ENCODE data around the gene SEPTIN2. TPM values are rescaled to one million over a fixed set of nuclear protein-coding genes. Genes with fewer than 3 reads are reported as not detected.

SEPTIN2 gene
- total RNA-seq (2021) (347 to 354 TPM (median 353 TPM) in 3 replicates), Bru-seq, nascent RNA (percentile 96 among the genes with signal in this experiment)
- long read RNA-seq, experiment 1, transcript SEPT2-208 (12 exons, 3,267 nt), result minor isoform, 32 of 2,933 reads
- long read RNA-seq, experiment 1, transcript SEPT2-204 (13 exons, 3,701 nt), result minor isoform, 141 of 2,933 reads
- long read RNA-seq, experiment 1, transcript SEPT2-206 (14 exons, 3,333 nt), result minor isoform, 9 of 2,933 reads
- long read RNA-seq, experiment 1, transcript SEPT2-203 (13 exons, 3,315 nt), result major isoform, 1,939 of 2,933 reads
- long read RNA-seq, experiment 1, partial matches to known transcripts, result 199 of 2,933 reads
- long read RNA-seq, experiment 1, other reads (novel, unspliced or antisense), result 608 of 2,933 reads
- long read RNA-seq, experiment 2, transcript SEPT2-204 (13 exons, 3,701 nt), result minor isoform, 15 of 474 reads
- long read RNA-seq, experiment 2, transcript SEPT2-203 (13 exons, 3,315 nt), result major isoform, 99 of 474 reads
- long read RNA-seq, experiment 2, partial matches to known transcripts, result 169 of 474 reads
- long read RNA-seq, experiment 2, other reads (novel, unspliced or antisense), result 185 of 474 reads
- long read RNA-seq, experiment 3, transcript SEPT2-208 (12 exons, 3,267 nt), result minor isoform, 7 of 1,175 reads
- long read RNA-seq, experiment 3, transcript SEPT2-223 (2 exons, 801 nt), result minor isoform, 9 of 1,175 reads
- long read RNA-seq, experiment 3, transcript SEPT2-203 (13 exons, 3,315 nt), result major isoform, 546 of 1,175 reads
- long read RNA-seq, experiment 3, transcript SEPT2-204 (13 exons, 3,701 nt), result minor isoform, 44 of 1,175 reads
- long read RNA-seq, experiment 3, partial matches to known transcripts, result 466 of 1,175 reads
- long read RNA-seq, experiment 3, other reads (novel, unspliced or antisense), result 97 of 1,175 reads

DNA sequence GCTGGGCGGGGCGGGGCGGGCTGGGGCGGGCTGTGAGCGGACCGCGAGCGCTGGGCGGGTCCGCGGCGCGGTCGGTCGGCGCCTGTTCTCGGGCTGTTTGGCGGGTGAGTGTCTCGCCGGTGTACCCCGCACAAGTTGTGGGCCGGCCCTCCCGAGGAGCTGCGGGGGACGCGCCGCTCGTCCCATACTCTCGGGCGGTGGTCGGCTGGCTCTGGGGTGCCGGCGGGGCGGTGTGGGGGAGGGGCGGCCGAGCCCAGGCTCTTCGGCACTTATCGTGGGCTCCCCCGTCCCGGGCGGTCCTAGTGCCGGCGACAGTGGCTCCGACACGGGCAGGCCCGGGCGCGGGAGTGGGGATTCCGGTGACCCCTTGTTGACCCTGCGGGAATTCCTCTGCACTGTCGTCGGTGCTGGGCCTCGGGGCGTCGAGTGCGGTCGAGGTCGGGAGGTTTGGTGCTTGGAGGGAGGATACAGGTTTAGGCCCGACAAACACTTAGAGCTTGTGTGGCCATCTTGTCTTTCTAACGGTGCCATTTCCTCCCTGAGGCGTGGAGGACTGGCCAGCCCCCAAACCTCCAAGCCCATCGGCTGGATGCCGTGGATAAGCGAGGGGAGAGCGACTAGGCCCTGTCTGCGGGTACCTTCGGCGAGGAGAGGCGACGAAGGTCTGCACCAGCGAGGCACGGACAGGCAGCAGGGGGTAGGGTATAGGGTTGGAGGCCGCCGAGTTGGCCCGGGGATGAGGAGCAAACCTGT, at the start of gene SEPTIN2:
Gene SEPTIN2 (plus strand): TSS at position 47 of the 753 bp plus-strand sequence. CDS start 8,308 bp downstream, outside the sequence.
- H3K4me1 Mint-ChIP-seq, result peaks cover 65% of the 10 kb centered on the region
- no peaks in the 10 kb centered on the region for H3K9me3 Mint-ChIP-seq
- ATAC-seq (peak; percentile 15), DNase-seq (ENCODE audit: low spot score) (no peak)
- H3K4me3 Mint-ChIP-seq, result peak within 1 kb of the TSS; percentile 99
- CTCF ChIA-PET, result interaction anchor here (1.0 to 1.6 kb wide), 3 partner anchors 136 to 401 kb away, joined by 3 to 4 read pairs (median 4); partner anchors contain the start of gene PASK
- H3K27ac Mint-ChIP-seq, result peak within 1 kb of the TSS; percentile 100
- H3K36me3 Mint-ChIP-seq, result peaks cover 13% of the 10 kb centered on the region
- POLR2A ChIA-PET, result interaction anchor here (0.5 to 1.0 kb wide), 4 partner anchors 13 to 176 kb away, joined by 3 to 4 read pairs (median 3); partner anchors contain the start of gene PASK
- TF ChIP-seq KAT7 (CRISPR knock-in tag; IDR thresholded peaks at IDR 0.05; ENCODE audit: borderline replicate concordance), result peak; percentile 39; the same call in 1 of the 2 replicates
- TF ChIP-seq, protein P1, sequence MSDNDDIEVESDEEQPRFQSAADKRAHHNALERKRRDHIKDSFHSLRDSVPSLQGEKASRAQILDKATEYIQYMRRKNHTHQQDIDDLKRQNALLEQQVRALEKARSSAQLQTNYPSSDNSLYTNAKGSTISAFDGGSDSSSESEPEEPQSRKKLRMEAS (CRISPR knock-in tag; IDR thresholded peaks at IDR 0.05), result peak; percentile 6; the same call in 1 of the 2 replicates
- TF ChIP-seq ZBTB21 (CRISPR knock-in tag; IDR thresholded peaks at IDR 0.05; ENCODE audit: borderline replicate concordance), result peak; percentile 37; the same call in 1 of the 2 replicates
- 0 out of 2 replicates have a peak, but pooled peaks have one; percentile 69 for TF ChIP-seq ESRRA (CRISPR knock-in tag; IDR thresholded peaks at IDR 0.05; ENCODE audit: borderline replicate concordance)
- TF ChIP-seq, protein P2, sequence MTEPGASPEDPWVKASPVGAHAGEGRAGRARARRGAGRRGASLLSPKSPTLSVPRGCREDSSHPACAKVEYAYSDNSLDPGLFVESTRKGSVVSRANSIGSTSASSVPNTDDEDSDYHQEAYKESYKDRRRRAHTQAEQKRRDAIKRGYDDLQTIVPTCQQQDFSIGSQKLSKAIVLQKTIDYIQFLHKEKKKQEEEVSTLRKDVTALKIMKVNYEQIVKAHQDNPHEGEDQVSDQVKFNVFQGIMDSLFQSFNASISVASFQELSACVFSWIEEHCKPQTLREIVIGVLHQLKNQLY (CRISPR knock-in tag; IDR thresholded peaks at IDR 0.05), result no peak
- no peak for TF ChIP-seq NR2C2 (CRISPR knock-in tag; IDR thresholded peaks at IDR 0.05)
- TF ChIP-seq, protein P3, sequence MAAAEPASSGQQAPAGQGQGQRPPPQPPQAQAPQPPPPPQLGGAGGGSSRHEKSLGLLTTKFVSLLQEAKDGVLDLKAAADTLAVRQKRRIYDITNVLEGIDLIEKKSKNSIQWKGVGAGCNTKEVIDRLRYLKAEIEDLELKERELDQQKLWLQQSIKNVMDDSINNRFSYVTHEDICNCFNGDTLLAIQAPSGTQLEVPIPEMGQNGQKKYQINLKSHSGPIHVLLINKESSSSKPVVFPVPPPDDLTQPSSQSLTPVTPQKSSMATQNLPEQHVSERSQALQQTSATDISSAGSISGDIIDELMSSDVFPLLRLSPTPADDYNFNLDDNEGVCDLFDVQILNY (CRISPR knock-in tag; IDR thresholded peaks at IDR 0.05), result 0 out of 2 replicates have a peak, but pooled peaks have one; percentile 8
- TF ChIP-seq SP1 (CRISPR knock-in tag; conservative IDR thresholded peaks at IDR 0.05), result peak; percentile 62; the same call in 1 of the 2 replicates
- TF ChIP-seq SMAD4 (CRISPR knock-in tag; IDR thresholded peaks at IDR 0.05), result no peak
- TF ChIP-seq TP53 (CRISPR knock-in tag; IDR thresholded peaks at IDR 0.05), result peak; percentile 50; the same call in 1 of the 2 replicates
- TF ChIP-seq, protein P4, sequence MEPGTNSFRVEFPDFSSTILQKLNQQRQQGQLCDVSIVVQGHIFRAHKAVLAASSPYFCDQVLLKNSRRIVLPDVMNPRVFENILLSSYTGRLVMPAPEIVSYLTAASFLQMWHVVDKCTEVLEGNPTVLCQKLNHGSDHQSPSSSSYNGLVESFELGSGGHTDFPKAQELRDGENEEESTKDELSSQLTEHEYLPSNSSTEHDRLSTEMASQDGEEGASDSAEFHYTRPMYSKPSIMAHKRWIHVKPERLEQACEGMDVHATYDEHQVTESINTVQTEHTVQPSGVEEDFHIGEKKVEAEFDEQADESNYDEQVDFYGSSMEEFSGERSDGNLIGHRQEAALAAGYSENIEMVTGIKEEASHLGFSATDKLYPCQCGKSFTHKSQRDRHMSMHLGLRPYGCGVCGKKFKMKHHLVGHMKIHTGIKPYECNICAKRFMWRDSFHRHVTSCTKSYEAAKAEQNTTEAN (CRISPR knock-in tag; IDR thresholded peaks at IDR 0.05), result peak; percentile 60; the same call in 1 of the 2 replicates
- TF ChIP-seq NR1H2 (CRISPR knock-in tag; IDR thresholded peaks at IDR 0.05), result peak; percentile 67; the same call in 1 of the 2 replicates
- no peak for TF ChIP-seq ZNF423 (CRISPR knock-in tag; IDR thresholded peaks at IDR 0.05)
- TF ChIP-seq, protein P5, sequence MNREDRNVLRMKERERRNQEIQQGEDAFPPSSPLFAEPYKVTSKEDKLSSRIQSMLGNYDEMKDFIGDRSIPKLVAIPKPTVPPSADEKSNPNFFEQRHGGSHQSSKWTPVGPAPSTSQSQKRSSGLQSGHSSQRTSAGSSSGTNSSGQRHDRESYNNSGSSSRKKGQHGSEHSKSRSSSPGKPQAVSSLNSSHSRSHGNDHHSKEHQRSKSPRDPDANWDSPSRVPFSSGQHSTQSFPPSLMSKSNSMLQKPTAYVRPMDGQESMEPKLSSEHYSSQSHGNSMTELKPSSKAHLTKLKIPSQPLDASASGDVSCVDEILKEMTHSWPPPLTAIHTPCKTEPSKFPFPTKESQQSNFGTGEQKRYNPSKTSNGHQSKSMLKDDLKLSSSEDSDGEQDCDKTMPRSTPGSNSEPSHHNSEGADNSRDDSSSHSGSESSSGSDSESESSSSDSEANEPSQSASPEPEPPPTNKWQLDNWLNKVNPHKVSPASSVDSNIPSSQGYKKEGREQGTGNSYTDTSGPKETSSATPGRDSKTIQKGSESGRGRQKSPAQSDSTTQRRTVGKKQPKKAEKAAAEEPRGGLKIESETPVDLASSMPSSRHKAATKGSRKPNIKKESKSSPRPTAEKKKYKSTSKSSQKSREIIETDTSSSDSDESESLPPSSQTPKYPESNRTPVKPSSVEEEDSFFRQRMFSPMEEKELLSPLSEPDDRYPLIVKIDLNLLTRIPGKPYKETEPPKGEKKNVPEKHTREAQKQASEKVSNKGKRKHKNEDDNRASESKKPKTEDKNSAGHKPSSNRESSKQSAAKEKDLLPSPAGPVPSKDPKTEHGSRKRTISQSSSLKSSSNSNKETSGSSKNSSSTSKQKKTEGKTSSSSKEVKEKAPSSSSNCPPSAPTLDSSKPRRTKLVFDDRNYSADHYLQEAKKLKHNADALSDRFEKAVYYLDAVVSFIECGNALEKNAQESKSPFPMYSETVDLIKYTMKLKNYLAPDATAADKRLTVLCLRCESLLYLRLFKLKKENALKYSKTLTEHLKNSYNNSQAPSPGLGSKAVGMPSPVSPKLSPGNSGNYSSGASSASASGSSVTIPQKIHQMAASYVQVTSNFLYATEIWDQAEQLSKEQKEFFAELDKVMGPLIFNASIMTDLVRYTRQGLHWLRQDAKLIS (CRISPR knock-in tag; IDR thresholded peaks at IDR 0.05; ENCODE audit: borderline replicate concordance), result peak; percentile 40; the same call in 1 of the 2 replicates
- TF ChIP-seq, protein P6, sequence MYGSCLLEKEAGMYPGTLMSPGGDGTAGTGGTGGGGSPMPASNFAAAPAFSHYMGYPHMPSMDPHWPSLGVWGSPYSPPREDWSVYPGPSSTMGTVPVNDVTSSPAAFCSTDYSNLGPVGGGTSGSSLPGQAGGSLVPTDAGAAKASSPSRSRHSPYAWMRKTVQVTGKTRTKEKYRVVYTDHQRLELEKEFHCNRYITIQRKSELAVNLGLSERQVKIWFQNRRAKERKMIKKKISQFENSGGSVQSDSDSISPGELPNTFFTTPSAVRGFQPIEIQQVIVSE (CRISPR knock-in tag; IDR thresholded peaks at IDR 0.05; ENCODE audit: borderline replicate concordance), result no peak
- TF ChIP-seq CREM (CRISPR knock-in tag; IDR thresholded peaks at IDR 0.05), result peak; percentile 44; the same call in 1 of the 2 replicates
- TF ChIP-seq FOXP1 (CRISPR knock-in tag; IDR thresholded peaks at IDR 0.05; ENCODE audit: borderline replicate concordance), result peak; percentile 49
- no peaks in the 10 kb centered on the region for H3K27me3 Mint-ChIP-seq (ENCODE audit: low read depth)
